ENCODE measurements around the gene TRAPPC10.

TRAPPC10 gene

DNA sequence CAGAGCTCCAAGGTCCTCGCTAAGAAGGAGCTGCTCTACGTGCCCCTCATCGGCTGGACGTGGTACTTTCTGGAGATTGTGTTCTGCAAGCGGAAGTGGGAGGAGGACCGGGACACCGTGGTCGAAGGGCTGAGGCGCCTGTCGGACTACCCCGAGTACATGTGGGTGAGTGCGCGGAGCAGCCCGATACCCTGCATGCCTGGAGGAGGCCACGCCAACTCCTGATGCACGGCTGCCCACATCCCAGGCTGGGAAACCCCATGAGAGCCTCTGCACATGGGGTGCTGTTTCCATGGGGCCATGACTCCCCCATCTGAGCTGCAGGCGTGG is 43.0 kb upstream of the TRAPPC10 start:
- Histone ChIP-seq H3K27me3 (no peaks in the 10 kb centered on the region), H3K9me3 (no peaks in the 10 kb centered on the region), H3K36me3 (peaks cover 14% of the 10 kb centered on the region), H3K4me3 (ENCODE audit: low read depth, low read length) (no peak overlapping the region), H3K4me1 (no peaks in the 10 kb centered on the region)
- TF ChIP-seq, protein P1, sequence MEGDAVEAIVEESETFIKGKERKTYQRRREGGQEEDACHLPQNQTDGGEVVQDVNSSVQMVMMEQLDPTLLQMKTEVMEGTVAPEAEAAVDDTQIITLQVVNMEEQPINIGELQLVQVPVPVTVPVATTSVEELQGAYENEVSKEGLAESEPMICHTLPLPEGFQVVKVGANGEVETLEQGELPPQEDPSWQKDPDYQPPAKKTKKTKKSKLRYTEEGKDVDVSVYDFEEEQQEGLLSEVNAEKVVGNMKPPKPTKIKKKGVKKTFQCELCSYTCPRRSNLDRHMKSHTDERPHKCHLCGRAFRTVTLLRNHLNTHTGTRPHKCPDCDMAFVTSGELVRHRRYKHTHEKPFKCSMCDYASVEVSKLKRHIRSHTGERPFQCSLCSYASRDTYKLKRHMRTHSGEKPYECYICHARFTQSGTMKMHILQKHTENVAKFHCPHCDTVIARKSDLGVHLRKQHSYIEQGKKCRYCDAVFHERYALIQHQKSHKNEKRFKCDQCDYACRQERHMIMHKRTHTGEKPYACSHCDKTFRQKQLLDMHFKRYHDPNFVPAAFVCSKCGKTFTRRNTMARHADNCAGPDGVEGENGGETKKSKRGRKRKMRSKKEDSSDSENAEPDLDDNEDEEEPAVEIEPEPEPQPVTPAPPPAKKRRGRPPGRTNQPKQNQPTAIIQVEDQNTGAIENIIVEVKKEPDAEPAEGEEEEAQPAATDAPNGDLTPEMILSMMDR (IDR thresholded peaks at IDR 0.05; ENCODE audit: low read depth, low read length), result no peak
- DNase-seq, result no peak

DNA sequence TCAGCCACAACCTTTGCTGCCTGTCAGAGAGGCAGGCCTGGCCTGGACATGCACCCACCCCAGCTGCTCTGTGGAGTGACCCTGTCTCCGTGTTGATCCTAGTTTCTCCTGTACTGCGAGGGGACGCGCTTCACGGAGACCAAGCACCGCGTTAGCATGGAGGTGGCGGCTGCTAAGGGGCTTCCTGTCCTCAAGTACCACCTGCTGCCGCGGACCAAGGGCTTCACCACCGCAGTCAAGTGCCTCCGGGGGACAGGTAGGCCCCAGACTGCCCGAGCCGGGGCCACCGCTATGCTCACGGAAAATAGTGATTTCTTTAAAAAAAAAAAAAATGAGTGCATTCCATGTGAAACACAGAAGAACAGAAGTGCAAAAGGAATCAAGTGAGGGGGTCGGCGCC is 41.6 kb upstream of the TRAPPC10 start:
- Histone ChIP-seq H3K27me3 (no peaks in the 10 kb centered on the region), H3K4me3 (ENCODE audit: low read depth, low read length) (no peak overlapping the region), H3K9me3 (no peaks in the 10 kb centered on the region), H3K4me1 (no peaks in the 10 kb centered on the region), H3K36me3 (peaks cover 14% of the 10 kb centered on the region)
- TF ChIP-seq, protein P1 (IDR thresholded peaks at IDR 0.05; ENCODE audit: low read depth, low read length), result no peak
- no peak for DNase-seq

DNA sequence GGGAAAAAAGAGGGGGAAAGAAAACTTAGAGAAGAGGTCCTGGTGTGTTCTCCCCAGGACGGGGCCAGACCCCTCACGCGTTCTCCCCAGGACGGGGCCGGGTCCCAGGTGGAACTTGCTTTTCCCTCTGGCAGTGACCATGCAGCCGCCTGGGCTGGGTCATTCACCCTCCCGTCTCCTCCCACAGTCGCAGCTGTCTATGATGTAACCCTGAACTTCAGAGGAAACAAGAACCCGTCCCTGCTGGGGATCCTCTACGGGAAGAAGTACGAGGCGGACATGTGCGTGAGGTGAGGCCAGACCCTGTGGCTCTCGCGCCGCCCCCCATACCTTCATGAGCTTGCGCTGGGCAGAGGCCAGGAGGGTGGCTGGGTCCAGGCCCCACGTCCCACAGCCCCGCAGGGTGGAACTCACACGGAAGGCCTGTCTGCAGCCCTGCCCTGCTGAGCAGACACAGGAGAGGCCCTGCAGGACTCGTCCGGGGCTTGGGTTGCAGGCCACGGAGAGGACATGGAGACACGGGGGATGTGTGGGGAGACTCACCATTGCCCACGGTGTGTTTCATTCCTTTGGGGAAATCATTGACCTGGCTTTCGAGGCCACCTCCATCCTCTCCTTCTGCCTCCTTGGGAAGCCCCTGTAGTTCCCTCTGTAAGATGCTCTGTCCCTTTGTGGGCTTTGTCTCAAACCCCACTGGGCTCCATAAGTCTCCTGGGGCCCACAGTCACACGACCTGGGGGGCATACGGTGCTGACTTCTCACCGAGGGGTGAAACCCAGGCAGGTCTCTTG is 40.7 kb upstream of the TRAPPC10 start:
- no peaks in the 10 kb centered on the region for H3K9me3 ChIP-seq
- TF ChIP-seq, protein P1 (IDR thresholded peaks at IDR 0.05; ENCODE audit: low read depth, low read length), result no peak
- H3K36me3 ChIP-seq, result peaks cover 14% of the 10 kb centered on the region
- DNase-seq, result no peak
- no peak overlapping the region for H3K4me3 ChIP-seq (ENCODE audit: low read depth, low read length)
- no peaks in the 10 kb centered on the region for H3K4me1 ChIP-seq
- no peaks in the 10 kb centered on the region for H3K27me3 ChIP-seq

DNA sequence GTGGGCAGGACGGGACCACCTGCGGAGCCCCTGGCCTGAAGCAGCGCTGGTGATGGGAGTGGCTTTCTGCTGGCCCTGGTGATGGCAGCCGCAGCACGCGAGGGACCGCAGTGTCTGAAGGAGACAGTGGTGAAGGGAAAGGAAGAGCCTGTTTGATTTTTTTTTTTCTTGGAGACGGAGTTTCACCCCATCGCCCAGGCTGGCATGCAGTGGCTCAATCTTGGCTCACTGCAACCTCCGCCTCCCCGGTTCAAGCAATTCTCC is 40.2 kb upstream of the TRAPPC10 start:
- Histone ChIP-seq H3K9me3 (no peaks in the 10 kb centered on the region), H3K27me3 (no peaks in the 10 kb centered on the region), H3K4me1 (no peaks in the 10 kb centered on the region), H3K36me3 (peaks cover 14% of the 10 kb centered on the region), H3K4me3 (ENCODE audit: low read depth, low read length) (no peak overlapping the region)
- no peak for DNase-seq
- TF ChIP-seq, protein P1 (IDR thresholded peaks at IDR 0.05; ENCODE audit: low read depth, low read length), result no peak

DNA sequence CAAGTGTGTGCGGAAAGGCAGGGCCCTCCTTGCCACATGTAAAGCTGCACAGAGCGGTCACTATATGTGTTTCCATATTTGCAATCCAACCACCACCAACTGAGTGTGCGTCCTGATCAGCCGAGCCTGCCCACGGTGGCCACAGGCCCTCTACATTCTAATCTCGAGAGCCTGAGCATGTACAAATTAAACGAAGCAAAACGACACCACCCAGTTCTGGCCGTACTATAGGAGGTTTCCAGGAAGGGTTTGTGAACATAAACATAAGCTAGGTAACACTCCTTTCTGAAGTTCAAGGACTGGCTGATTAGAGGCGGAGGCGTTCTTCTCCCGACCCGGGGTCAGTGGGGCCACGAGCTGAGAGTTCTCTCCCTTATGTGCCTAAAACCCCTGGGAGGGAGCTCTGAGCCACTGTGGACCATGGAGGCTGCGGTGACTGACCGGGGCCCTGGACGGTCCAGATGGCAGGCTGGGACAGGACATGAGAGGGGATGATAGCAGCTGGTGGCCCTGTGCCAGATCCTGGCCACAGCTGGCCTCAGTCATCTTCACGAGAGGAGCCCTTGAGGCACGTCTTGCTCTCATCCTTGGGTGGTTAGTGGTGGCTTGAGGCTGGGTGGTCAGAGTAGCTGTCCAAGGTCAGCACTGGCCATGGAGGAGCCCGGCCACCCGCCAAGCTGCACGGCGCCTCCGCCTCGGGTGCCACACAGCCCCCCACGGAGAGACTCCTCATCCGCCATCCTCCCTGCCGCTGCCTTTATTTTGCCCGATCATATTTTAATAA is 39.1 kb upstream of the TRAPPC10 start:
- Histone ChIP-seq H3K9me3 (no peaks in the 10 kb centered on the region), H3K27me3 (no peaks in the 10 kb centered on the region), H3K36me3 (peaks cover 14% of the 10 kb centered on the region), H3K4me1 (no peaks in the 10 kb centered on the region), H3K4me3 (ENCODE audit: low read depth, low read length) (no peak overlapping the region)
- no peak for DNase-seq
- TF ChIP-seq, protein P1 (IDR thresholded peaks at IDR 0.05; ENCODE audit: low read depth, low read length), result no peak

DNA sequence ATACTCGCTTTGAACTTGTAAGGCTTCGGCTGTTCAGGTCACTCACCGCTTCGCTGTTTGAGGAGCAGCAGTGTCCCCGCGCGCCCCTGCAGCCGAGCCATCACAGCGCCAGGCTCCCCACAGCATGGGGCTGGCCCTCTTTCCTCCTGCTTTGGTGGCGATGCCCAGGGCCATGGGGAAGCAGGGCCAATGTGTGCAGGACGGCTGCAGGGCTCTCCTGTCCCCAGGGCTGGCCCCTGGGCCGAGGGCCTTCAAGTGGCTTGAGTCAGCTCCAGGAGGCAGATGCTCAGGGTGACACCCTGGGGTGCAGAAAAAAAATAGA is 38.5 kb upstream of the TRAPPC10 start:
- Histone ChIP-seq H3K4me1 (no peaks in the 10 kb centered on the region), H3K9me3 (no peaks in the 10 kb centered on the region), H3K27me3 (no peaks in the 10 kb centered on the region), H3K4me3 (ENCODE audit: low read depth, low read length) (no peak overlapping the region), H3K36me3 (peaks cover 14% of the 10 kb centered on the region)
- DNase-seq, result no peak
- TF ChIP-seq, protein P1 (IDR thresholded peaks at IDR 0.05; ENCODE audit: low read depth, low read length), result no peak
